HG03064 (cell line): ENCODE measurements around the gene TXNRD2.
"Not testable (repeated sequence)": the region's sequence is repeated elsewhere in the genome, so short reads cannot be mapped to it uniquely, and the experiment has no call there.

Source experiments
- ATAC-seq: cut with Tn5 transposase; IDR thresholded peaks from one replicate; pipeline ENCODE4 v1.9.1; 2021; ENCODE audit warnings: low read depth; ENCODE audit not compliant: unreplicated experiment

TXNRD2 gene

GRCh38 chr22:19831979-19832378, 109.6 kb downstream of the TXNRD2 start:
- not testable (repeated sequence) for ATAC-seq

GRCh38 chr22:19831016-19831415, 110.6 kb downstream of the TXNRD2 start:
- ATAC-seq: no peak

- ATAC-seq: no peak
Observed at GRCh38 chr22:19828035-19828401, 113.6 kb downstream of the TXNRD2 start.

- ATAC-seq: no peak
Observed at GRCh38 chr22:19827341-19828034, 114.1 kb downstream of the TXNRD2 start.

- no peak for ATAC-seq
Observed at GRCh38 chr22:19826619-19826950, 115.0 kb downstream of the TXNRD2 start.

- ATAC-seq: no peak
Observed at GRCh38 chr22:19825904-19826618, 115.6 kb downstream of the TXNRD2 start.
